HG03097 (cell line): ENCODE results near the gene USF3.

Experiments used
- ATAC-seq: cut with Tn5 transposase; IDR thresholded peaks from one replicate; pipeline ENCODE4 v1.9.1; 2021; ENCODE audit not compliant: unreplicated experiment, low FRiP score

Gene USF3

DNA sequence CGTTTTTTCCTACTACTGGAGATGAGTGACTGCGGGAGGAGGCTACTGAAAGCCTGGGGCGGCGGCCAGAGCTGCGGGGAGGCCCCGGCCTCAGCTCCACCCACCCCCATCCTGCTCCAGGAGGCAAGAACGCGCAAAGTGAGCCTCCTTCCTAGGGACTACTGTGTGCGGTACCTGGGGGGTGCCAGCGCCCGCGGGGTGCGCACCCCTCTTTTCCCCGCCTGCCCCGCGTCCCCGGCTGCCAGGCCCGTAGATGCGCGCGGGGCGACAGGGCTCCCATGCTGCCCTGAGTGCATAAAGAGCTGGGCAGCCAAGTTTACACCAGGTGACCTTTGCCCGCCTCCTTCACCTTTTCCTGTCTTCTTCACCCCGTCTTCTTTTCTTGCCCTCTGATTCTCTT, 2.5 kb upstream of the USF3 start:
- ATAC-seq: no peak

DNA sequence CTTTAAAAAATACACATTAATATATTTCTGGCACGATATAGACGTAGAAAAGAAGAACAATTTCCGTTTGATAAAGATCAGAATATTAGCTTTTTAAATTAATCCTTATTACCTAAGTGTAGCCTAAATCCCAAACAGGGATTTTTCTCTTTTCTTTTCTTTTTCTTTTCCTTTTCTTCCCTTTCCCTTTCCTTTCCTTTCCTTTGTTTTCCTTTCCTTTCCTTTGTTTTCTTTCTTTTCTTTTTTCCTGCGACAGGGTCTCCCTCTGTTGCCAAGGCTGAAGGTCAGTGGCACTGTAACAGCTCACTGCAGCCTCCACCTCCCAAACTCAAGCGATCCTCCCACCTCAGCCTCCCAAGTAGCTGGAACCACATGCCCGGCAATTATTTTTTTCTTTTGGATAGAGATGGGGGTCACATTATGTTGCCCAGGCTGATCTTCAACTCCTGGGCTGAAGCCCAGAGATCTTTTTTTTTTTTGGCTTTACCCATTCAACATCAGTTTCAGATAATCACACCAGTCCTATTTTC, 1.8 kb upstream of the USF3 start:
- ATAC-seq: no peak

DNA sequence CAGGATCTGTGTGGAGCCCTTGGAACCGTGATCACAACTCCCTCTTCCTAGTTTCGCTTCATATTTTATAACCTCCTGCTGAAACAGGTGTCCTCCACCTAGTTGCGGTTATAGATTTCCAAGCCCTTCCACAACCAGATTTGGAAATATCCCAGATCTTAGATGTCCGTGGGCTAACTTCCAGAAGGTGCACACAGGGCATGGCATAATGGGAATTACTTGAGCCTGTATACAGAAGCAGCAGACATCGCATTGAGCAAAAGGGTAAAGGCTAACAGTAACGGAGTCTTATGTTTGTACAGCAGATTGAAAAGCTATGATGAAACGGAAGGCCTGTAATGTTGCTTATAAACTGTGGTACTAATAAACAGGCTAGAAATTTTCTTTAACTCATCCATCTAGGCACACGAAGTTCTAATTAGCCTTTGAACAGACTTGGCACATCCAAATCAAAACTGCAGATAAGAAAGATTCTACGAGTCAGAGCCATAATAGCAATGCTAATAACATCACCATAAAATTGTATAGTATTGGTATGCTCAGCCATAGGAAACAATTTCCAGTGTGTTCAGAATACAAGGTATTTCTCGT, 1.2 kb upstream of the USF3 start:
- ATAC-seq: no peak

DNA sequence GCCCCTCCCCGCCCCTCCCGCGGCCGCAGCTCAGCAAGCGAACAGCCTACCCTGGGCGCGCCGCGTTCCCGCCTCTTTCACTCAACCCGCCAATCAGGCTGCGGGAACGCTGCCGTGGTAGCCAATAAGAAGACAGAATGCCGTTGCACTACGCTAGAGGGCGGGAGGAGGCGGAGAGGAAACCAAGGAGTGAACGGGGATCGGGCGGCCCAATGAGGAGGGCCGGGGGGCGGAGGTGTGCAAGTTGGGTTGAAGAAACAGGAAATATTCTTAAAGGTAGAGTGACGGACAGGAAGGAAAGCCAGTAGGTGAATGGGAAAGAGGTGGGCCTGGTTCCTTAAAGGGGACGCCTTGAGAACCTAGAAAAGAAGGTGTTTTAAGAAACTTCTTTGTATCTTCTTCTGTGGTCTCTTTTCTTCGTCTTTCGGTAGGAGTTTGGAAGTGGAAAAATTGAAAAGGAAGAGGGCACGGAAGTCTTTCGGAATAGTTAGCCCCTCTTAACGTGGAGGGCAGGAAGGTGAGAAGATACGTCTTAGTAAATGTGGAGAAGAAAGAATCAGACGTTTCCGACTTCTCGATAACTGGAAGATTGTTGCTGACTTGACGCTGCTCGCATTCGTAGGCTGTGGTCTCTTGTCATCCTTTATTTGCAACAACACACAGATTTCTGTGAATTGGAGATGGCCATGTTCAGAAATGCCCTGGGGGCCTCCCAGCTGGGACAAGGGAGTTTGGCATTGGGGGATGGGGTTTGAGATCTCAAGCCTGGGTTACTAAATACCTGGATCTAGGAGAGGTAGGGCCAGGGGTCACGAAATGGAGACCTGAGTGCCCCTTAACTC, 437 bp upstream of the USF3 start:
- peak; percentile 94 for ATAC-seq

DNA sequence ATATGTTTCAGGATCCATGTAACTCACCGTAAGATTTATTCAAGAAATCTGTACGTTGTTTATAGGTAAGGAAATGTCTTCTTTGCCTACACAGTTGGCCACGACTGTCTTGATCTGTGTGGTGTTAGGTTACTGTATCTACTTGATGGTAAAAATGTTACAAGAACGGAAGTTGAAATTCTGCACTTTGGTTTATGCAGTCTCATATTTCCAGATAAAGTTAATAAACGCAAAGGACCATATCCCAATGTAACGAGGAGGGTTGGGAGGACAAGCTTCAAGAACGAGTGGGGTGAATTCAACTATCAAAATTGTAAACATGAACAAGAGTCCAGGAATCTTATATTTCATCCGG, 1.0 kb downstream of the USF3 start:
- no peak for ATAC-seq

DNA sequence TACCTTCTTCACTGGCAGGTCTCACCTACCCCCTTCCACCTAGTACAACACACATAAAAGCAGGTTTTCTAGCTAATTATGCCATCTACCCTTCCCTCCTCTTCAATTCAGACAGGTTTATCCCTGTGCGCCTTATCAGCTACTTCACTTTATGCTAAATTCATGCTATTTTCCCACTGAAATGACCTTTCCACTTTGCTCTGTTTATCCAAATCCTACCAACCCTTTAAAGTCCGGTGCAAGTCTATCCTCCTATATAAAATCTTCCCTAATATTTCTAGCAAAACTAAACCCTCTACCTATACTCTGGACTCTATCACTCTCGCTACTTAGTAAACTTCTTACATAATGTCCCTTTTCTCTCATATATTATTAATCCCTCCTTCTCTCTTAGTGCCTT, 6.0 kb downstream of the USF3 start:
- no peak for ATAC-seq

DNA sequence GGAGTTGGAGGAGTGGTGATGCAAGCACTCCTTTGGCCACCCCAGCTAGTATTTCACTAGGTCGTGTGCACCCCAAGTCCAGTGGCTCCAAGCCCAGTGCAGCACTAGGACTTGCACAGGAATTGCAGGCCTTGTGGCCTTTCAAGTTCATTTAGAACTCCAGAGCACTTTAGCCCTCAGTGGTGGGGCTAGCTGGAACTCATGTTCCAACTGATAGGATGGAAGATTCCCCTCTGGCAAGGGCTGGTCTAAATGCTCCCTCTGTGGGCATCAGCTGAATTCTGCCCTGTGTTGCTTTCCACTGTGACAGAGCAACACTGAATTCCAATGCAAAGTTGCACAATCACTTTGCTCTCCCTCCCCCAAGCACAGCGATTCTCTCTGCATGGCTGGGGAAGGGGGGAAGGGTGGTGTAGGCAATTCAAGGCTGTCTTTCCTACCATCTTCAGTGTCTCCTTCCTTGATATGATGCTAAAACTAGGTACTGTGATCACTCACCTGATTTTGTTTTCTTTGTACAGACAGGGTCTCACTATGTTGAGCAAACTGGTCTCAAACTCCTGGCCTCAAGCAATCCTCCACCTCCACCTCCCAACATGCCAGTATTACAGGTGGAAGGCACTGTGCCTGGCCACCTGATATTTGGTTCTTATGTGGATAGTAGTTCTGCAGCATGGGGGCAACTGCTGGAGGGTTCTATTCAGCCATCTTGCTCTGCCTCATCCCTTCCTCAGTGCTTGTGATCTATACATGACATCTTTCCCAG, 10.3 kb downstream of the USF3 start:
- no peak for ATAC-seq

DNA sequence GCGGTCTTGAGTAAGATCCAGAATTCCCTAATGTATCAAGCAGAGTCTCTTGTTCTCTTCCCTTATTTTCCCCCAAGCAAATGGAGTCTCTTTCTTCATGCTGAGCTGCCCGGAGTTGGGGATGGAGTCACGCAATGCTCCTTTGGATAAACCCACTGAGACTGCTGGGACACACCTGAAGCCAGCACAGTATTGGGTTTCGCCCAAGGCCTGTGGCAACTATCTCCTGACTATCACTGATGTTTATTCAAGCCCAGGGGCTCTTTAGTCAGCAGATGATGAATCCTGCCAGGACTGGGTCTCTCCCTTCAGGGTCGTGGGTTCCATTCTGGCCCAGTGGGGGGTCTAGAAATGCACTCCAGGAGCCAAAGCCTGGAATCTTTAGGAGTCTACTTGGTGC, 11.3 kb downstream of the USF3 start:
- ATAC-seq: no peak

DNA sequence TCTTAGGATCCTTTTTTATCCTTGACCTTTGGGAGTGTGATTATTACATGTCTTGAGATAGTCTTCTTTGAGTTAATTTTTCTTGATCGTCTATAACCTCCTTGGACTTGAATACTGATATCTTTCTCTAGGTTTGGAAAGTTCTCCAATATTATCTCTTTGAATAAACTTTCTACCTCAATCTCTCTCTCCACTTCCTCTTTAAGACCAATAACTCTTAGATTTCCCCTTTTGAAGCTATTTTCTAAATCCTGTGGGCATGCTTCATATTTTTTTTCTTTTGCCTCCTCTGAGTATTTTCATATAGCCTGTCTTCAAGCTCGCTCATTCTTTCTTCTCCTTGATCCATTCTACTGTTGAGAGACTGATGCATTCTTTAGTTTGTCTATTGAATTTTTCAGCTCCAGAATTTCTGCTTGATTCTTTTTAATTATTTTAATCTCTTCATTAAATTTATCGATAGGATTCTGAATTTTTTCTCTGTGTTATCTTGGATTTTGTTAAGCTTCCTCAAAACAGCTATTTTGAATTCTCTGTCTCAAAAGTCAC, 12.1 kb downstream of the USF3 start:
- no peak for ATAC-seq

DNA sequence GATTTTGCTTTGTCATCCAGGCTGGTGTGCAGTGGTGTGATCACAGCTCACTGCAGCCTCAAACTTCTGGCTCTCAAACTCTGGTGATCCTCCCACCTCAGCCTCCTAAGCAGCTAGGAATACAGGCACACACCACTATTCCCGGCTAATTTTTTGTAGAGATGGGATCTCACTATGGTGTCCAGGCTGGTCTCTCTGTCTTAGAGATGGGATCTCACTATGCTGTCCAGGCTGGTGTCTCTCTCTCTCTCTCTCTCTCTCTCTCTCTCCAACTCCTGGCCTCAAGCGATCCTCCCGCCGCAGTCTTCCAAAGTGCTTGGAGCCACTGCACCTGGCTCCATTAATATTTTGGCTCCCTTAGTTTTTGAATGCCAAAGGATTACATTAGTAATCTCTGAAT, 17.7 kb downstream of the USF3 start:
- ATAC-seq: no peak

DNA sequence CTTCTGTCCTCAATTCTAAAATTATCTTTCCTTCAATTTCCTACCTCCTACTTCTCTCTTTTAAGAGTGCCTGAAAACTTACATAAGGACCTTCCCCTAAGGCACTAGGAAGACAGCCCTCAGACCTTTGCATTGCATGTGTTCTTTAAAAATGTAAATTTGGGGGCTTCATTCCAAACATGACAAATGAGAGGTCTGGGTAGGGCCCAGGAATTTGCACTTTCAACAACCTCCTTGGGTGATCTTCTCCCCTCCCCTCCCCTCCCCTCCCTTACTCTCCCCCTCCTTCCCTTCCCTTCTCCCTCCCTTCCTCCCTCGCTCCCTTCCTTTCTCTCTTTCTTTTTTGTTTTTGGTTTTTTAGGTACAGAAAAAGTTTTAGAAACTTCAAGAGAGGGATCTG, 18.7 kb downstream of the USF3 start:
- ATAC-seq: no peak

DNA sequence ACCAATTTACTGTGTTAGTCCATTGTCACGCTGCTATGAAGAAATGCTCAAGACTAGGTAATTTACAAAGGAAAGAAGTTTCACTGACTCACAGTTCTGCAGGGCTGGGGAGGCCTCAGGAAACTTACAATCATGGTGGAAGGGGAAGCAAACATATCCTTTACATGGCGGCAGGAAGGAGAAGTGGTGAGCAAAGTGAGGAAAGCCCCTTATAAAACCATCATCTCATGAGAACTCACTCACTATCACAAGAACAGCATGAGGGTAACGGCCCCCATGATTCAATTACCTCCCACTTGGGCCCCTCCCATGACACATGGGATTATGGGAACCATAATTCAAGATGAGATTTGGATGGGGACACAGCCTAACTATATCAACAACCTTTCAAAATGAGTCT, 20.2 kb downstream of the USF3 start:
- no peak for ATAC-seq

DNA sequence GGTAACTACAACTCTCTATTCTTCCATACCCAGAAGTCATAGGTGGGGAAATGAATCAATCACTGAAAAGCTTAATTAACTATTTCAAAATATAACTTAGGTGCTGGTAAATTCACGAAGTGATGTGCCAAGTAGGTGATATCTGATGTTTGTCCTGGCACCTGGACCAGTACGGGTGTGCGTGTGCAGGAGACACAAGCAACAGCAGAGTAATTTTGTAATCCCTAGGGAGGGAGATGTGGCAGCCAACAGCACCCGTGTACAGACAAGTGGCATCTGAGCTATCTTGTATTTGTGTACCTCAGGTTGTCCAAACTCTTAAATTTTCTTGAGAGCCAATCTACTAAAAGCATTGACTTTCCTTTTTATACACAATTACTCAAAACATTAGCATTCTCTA, 22.8 kb downstream of the USF3 start:
- no peak for ATAC-seq

DNA sequence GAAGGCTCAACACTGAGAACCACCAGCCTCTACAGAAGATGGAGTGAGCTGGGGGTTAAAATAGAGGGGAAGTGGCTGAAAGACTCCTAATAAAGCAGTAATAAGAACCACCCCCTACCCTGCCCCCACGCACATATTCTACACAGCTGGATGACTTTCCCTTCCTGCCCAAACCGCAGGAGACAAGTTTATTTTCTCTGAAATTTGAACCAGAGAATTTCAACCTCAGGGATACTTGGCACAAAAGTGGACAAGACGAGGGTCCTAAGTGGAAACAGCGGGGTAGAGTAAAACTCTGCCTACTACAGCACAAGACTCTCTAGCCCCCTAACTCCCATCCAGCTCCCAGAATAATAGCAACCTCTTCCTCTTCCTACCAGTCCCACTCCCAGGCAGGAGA, 28.4 kb downstream of the USF3 start:
- no peak for ATAC-seq

DNA sequence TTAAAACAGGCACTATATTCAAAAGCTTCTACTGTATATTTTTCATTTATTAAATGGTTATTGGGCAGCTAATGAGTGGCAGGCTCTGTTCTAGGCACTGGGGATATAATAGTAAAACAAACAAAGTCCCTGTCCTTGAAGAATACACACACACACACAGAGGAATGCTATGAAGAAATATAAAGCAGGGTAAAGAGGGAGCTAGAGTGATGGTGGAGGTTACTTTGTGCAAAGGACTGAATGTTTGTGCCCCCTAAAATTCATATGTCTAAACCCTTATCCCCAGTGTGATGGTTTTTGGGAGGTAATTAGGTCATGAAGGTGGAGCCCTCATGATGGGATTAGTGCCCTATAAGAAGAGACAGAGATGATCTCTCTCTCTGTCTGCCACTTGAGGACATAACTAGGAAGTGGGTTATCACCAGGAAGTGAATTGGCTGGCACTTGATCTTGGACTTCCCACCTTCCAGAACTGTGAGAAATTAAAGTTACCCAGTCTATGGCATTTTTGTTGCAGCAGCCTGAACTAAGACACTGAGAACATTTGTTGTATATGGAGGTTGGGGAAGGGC, 31.8 kb downstream of the USF3 start:
- no peak for ATAC-seq

DNA sequence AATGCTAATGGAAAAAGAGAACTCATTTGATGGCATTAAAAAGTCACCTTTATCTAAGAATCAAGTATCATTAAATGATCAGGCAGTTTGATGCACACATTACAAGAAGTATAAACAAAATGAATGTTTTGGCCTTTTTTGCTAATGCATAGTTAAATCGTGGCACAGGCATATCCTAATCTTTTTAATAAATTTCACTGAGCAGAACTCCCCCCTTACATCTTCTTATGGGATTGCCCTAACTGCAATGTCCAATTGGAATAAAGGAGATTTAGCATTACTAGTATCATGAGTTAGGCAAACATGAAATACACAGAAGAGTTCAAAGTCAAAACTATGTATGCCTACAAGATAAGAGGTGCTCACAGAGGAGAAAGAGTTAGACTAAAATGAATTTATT, 32.7 kb downstream of the USF3 start:
- no peak for ATAC-seq

DNA sequence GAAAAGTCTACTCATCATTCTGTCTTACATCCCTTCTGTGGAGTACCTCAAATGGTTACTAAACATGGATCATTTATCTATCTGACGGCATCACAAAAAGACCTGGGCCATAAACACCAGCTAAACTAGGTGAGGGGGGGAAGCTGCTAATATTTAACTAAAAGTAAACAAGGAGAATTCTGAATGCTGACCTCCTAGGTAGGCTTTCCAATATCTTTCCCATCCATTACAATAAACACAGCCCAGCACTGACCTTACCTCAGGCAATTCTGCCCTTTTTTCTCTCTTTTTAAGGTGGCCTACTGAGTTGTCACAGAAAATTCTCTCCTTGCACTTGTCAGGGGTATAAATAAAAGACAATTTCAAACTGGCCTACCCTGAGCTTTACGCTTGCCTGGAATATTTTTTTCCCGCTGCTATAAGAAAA, 33.1 kb downstream of the USF3 start:
- ATAC-seq: no peak

DNA sequence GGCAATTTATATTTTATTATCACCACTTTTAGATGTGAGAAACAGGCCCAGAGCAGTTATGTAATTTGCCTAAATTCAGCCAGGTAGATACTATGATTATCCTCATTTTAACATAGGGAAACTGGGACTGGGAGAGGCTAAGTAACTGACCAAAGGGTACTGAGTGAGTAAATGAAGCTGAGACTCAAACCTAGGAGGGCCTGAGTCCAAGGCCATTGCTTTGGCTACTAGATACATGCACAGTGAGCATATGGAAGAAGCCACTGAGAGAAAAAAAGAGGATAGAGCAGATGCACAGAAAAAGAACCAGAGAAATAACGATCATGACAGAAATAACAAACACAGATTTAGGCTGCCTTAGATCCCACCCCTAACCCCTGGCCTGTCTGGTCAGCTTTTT, 33.6 kb downstream of the USF3 start:
- no peak for ATAC-seq

DNA sequence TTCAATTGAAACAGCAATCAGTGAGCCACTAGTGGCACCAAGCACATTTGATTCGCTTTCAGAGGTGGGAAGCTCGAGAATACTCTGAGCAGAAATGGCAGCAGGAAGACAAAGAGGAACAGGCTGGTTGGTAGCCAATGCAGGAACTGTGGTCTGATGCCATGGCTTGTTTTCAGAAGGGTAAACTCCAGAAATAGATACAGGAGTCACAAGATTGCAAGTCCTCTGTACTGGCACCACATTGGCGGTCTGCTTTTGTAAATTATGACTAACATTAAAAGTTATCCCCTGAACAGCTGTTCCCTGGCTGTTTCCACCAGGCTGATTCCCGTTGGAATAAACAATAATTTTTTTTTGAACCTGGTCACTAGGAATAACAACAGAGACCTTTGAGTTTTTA, 35.5 kb downstream of the USF3 start:
- no peak for ATAC-seq

DNA sequence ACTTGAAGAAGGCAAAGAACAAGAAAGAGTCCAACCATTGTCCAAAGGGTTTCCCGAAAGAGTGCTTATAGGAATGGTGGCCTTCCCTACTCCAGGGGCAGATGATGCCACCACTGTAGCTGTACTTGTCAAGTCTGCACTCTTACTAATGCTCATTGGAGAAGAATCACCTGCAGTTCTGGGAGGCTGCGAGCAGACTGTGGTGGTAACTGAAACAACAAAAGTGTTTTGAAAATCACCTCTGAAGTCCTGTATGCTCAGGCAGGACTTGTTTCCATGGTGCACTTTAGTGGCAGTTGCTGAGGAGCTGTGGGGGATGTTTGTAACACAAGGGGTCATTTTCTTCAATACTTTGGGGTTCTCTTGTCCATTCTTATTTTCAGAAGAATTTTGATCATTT, 36.0 kb downstream of the USF3 start:
- no peak for ATAC-seq

DNA sequence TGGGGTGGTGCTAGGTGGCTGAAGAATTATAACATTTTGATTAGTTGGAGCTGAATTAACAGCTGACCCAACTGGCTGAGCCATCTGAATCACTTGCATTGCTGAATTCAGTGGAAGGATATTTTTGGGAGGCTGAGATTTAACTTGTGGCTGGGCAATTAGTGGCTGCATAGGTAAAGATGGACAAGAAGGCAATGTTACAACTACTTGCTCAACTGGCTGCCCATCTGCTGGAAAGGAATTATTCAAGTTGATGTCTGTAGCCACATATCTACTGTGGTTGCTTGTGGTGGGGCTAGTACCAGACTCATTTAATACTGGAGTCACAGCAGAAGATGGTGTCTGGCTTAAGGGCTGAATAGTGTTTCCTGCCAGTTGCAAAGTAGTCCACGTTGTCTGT, 36.4 kb downstream of the USF3 start:
- no peak for ATAC-seq
